Osteoblast (primary cell): ENCODE measurements around the gene NTNG2. TPM values are rescaled to one million over a fixed set of nuclear protein-coding genes. Genes with fewer than 3 reads are reported as not detected.

Experiments
- DNase-seq: peaks from one replicate; pipeline ENCODE4 v3.0.0; 2011; ENCODE audit warnings: low spot score, mixed read lengths; ENCODE audit not compliant: insufficient read length; ENCODE audit errors: missing footprints
- H2AFZ ChIP-seq: 2 replicates; pipeline ENCODE4 v1.6.0; 2011; ENCODE audit warnings: mild to moderate bottlenecking, low read length
- H3K27ac ChIP-seq: 2 replicates; pipeline ENCODE4 v1.5.1; 2011; ENCODE audit warnings: mild to moderate bottlenecking, low read depth, low read length, moderate library complexity
- H3K27me3 ChIP-seq: 2 replicates; pipeline ENCODE4 v1.6.0; 2012; ENCODE audit warnings: mild to moderate bottlenecking, control low read depth, inconsistent platforms, low read length, moderate library complexity; ENCODE audit not compliant: insufficient read depth
- H3K36me3 ChIP-seq: 2 replicates; pipeline ENCODE4 v1.5.1; 2011; ENCODE audit warnings: mild to moderate bottlenecking, low read length, control low read depth, moderate library complexity; ENCODE audit not compliant: insufficient read depth
- H3K4me1 ChIP-seq: 2 replicates; pipeline ENCODE4 v1.5.1; 2011; ENCODE audit warnings: mild to moderate bottlenecking, low read length, control low read depth, moderate library complexity; ENCODE audit not compliant: insufficient read depth
- H3K4me2 ChIP-seq: 2 replicates; pipeline ENCODE4 v1.6.0; 2011; ENCODE audit warnings: mild to moderate bottlenecking, low read length; ENCODE audit not compliant: insufficient read depth
- H3K4me3 ChIP-seq: fragments of 200-600 bp; sonication (generic); 3 replicates; pipeline ENCODE4 v1.5.1; 2012; ENCODE audit warnings: mild to moderate bottlenecking, low read length, inconsistent platforms; ENCODE audit not compliant: insufficient read depth
- H3K79me2 ChIP-seq: 2 replicates; pipeline ENCODE4 v1.6.0; 2012; ENCODE audit warnings: mild to moderate bottlenecking, low read length, control low read depth, inconsistent platforms; ENCODE audit not compliant: insufficient read depth
- H3K9me3 ChIP-seq: 2 replicates; pipeline ENCODE4 v1.5.1; 2011; ENCODE audit warnings: low read depth, low read length, control low read depth
- H4K20me1 ChIP-seq: 2 replicates; pipeline ENCODE4 v1.6.0; 2012; ENCODE audit warnings: mild to moderate bottlenecking, low read length, control low read depth; ENCODE audit not compliant: insufficient read depth
- total RNA-seq: library from RNA; depleted of rRNA; stranded (reverse); fragments of >200 nt; gene quantifications from 2 replicates; pipeline ENCODE4 v1.2.3, GENCODE V29; 2012
- TF ChIP-seq, protein P1 (sequence below): IDR thresholded peaks from 2 replicates; pipeline ENCODE4 v1.5.1; 2011; ENCODE audit warnings: mild to moderate bottlenecking, low read depth, low read length, moderate library complexity; ENCODE audit errors: extremely low read depth

The NTNG2 gene
- total RNA-seq, 1 donor, result 9.4 TPM

DNA sequence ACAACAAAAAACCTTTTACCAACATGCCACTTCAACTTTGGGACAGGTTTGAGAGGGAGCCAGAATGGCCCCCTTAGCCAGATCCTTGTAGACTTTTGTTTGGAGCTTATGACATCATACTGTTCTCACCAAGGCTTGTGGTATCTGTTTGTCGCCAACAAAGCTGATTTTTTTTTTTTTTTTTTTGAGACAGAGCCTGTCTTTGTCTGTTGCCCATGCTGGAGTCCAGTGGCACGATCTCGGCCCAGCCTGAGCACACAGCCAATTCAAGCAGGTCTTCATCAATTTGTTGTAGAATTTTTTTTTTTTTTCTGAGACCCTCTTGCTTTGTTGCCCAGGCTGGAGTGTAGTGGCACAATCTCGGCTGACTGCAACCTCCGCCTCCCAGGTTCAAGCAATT lies 26.4 kb upstream of the NTNG2 start:
- no peaks in the 10 kb centered on the region for H3K9me3 ChIP-seq
- DNase-seq, result no peak

DNA sequence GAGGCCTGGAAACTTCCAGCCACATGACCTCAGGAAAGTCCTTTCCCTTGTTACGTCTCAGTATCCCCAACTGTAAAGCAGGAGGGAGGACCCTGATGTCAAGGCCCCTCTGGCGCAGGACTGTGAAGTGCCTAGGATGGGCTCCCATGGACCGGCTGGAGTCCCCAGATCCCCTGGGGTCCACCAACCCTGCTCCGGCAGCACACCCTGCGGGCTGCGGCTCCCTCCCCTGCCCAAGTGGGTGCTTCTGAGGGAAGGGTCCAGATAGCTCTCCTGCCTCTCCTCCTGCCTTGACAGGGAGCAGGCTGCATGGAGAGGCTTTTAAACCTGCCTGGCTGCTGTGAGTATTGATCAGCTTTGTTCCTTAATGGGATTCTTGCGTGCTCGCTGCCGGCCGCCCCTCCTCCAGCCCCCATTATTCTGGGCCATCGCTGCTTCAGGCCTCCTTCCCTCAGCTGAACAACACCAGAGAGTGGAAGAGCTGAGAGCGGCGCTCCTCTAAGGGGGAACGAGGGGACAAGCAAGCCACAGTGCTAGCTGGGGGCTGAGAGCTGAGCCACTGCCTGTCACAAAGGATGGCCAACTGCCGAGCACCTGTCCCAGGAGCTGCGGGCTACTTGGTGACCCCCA lies 25.6 kb upstream of the NTNG2 start:
- DNase-seq, result no peak
- Histone ChIP-seq H3K27ac (no peak overlapping the region), H3K4me3 (no peak overlapping the region), H3K4me2 (no peak overlapping the region), H3K27me3 (peaks cover 53% of the 10 kb centered on the region), H3K9me3 (no peaks in the 10 kb centered on the region), H3K79me2 (no peaks in the 10 kb centered on the region), H4K20me1 (no peaks in the 10 kb centered on the region), H3K36me3 (no peaks in the 10 kb centered on the region), H3K4me1 (no peaks in the 10 kb centered on the region), H2AFZ (no peak overlapping the region)
- TF ChIP-seq, protein P1, sequence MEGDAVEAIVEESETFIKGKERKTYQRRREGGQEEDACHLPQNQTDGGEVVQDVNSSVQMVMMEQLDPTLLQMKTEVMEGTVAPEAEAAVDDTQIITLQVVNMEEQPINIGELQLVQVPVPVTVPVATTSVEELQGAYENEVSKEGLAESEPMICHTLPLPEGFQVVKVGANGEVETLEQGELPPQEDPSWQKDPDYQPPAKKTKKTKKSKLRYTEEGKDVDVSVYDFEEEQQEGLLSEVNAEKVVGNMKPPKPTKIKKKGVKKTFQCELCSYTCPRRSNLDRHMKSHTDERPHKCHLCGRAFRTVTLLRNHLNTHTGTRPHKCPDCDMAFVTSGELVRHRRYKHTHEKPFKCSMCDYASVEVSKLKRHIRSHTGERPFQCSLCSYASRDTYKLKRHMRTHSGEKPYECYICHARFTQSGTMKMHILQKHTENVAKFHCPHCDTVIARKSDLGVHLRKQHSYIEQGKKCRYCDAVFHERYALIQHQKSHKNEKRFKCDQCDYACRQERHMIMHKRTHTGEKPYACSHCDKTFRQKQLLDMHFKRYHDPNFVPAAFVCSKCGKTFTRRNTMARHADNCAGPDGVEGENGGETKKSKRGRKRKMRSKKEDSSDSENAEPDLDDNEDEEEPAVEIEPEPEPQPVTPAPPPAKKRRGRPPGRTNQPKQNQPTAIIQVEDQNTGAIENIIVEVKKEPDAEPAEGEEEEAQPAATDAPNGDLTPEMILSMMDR, result no peak

More for the DNA sequence above, 26.4 kb upstream of the NTNG2 start:
- H2AFZ ChIP-seq, result no peak overlapping the region
- TF ChIP-seq, protein P1, result no peak
- no peak overlapping the region for H3K27ac ChIP-seq
- no peaks in the 10 kb centered on the region for H3K79me2 ChIP-seq
- H3K27me3 ChIP-seq, result peaks cover 55% of the 10 kb centered on the region
- H3K4me1 ChIP-seq, result no peaks in the 10 kb centered on the region
- no peak overlapping the region for H3K4me3 ChIP-seq
- H4K20me1 ChIP-seq, result no peaks in the 10 kb centered on the region
- H3K4me2 ChIP-seq, result no peak overlapping the region
- H3K36me3 ChIP-seq, result no peaks in the 10 kb centered on the region

DNA sequence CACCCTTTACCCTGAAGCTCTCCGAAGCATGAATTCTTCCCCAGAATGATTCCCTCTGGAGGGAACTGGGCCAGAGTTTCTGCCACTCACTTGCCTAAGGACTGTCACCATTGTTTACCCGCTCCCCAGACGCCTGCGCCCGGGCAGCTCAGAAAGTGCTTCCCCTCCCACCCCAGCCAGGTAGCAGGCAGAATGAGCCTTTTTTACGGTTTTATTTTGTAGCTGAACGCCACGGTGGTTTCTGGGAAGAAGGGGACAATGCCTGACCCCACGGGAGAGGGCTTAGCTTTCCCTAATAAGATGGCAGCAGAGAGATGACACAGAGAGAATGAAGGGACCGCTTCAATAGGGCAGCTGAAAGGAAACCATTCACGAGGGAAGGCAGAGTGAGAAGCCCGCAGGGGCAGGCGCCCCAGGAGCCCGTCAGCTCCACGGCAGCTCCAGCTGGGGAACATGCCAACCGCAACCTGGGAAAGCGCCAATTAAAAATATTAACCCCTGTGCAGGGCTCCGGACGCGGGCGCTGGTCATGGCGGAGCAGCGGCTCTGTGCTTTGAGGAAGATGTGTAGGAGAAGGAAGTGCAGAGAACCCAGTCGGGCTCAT lies 20.4 kb upstream of the NTNG2 start:
- Histone ChIP-seq H2AFZ (no peak overlapping the region), H3K27me3 (peaks cover 55% of the 10 kb centered on the region), H3K9me3 (no peaks in the 10 kb centered on the region), H3K79me2 (no peaks in the 10 kb centered on the region), H3K4me1 (no peaks in the 10 kb centered on the region), H3K36me3 (no peaks in the 10 kb centered on the region), H4K20me1 (no peaks in the 10 kb centered on the region), H3K27ac (no peak overlapping the region), H3K4me3 (peak overlapping the region; percentile 6), H3K4me2 (peak overlapping the region; percentile 29)
- TF ChIP-seq, protein P1, result no peak
- peak; percentile 81 for DNase-seq

DNA sequence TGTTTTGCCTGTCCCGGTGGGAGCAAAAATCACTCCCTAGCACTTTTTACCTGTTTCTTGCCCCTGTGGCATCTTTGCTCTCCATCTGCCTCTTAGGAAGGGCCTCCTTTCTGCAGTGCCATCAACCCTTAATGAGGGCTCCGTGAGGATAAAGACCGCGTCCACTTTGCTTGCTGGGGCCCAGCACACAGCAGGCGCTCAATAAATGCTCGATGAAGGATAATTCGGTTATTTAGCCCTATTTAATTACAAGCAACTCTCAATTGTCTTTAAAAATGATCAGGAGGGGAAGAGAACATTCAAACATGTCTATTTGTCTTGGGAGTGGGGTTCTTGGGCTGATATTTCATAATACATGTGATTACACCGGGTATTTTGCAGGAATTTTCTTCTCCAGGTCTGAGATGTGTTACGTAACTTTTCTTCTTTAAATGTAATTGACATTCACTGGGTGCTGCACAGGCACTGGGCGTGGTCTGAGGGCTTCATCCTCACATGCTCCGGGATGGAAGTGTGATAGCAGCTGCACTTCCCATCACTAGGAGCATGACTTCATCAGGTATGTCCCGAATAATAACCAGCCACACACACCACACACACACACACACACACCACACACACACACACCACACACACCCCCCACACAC lies 19.8 kb upstream of the NTNG2 start:
- H3K27me3 ChIP-seq, result peaks cover 53% of the 10 kb centered on the region
- peak overlapping the region; percentile 29 for H3K4me2 ChIP-seq

More for the DNA sequence above, 19.8 kb upstream of the NTNG2 start:
- H3K4me3 ChIP-seq, result peak overlapping the region; percentile 6
- TF ChIP-seq, protein P1, result no peak
- no peak overlapping the region for H3K27ac ChIP-seq
- DNase-seq, result peak; percentile 77
- H2AFZ ChIP-seq, result no peak overlapping the region
- no peaks in the 10 kb centered on the region for H3K9me3 ChIP-seq
- no peaks in the 10 kb centered on the region for H3K79me2 ChIP-seq
- no peaks in the 10 kb centered on the region for H3K4me1 ChIP-seq
- no peaks in the 10 kb centered on the region for H4K20me1 ChIP-seq
- no peaks in the 10 kb centered on the region for H3K36me3 ChIP-seq
